Measurements from ENCODE around the gene ATOSB.
A peak's percentile ranks its signal among the peaks of the same experiment; 100 is the strongest.

ATOSB gene

DNA sequence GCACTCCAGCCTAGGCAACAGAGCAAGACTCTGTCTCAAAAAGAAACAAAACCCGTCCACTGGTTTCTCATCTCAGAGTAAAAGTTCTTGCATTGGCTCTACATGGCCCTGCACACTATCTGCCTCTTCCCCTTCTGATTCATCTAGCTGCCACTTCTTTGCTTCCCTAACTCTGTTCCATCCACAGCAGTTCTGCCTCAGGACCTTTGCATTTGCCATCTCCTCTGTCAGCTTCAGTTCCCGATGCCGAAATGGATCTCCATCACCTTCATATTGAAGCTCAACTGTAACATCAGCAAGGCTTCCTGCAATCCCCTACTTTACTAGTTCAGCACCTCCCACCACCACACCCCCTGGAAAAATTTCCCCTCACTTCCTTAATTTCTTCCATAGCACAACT, 18.1 kb downstream of the ATOSB start:
- Histone ChIP-seq H4K20me1 (ENCODE audit: insufficient read depth, low read length) (no peaks in the 10 kb centered on the region), H3K36me3 (replicated peaks; ENCODE audit: insufficient read depth, low read length) (0 out of 2 replicates have a peak, but pooled peaks cover 4% of the 10 kb centered on the region), H3K27ac (ENCODE audit: low read length) (no peak overlapping the region), H3K79me2 (ENCODE audit: low read length) (peaks cover 30% of the 10 kb centered on the region), H3K9me2 (replicated peaks; ENCODE audit: insufficient read depth, low read length) (no peaks in the 10 kb centered on the region), H3K4me2 (ENCODE audit: low read depth, low read length) (no peak overlapping the region), H3F3A (ENCODE audit: insufficient read depth, low read length) (peaks cover 8% of the 10 kb centered on the region; the same call in 1 of the 2 replicates), H3K9ac (ENCODE audit: low read length) (no peak overlapping the region), H2AFZ (ENCODE audit: low read length) (no peak overlapping the region), H3K27me3 (replicated peaks; ENCODE audit: insufficient read depth, low read length) (no peaks in the 10 kb centered on the region), H3K4me3 (ENCODE audit: low read length) (no peak overlapping the region), H3K4me1 (ENCODE audit: low read length) (peaks cover 12% of the 10 kb centered on the region), H3K9me3 (replicated peaks; ENCODE audit: insufficient read depth, low read length) (no peaks in the 10 kb centered on the region)
- TF ChIP-seq EZH2phosphoT487 (IDR thresholded peaks at IDR 0.05; ENCODE audit: low read length), result no peak
- no peak for DNase-seq

DNA sequence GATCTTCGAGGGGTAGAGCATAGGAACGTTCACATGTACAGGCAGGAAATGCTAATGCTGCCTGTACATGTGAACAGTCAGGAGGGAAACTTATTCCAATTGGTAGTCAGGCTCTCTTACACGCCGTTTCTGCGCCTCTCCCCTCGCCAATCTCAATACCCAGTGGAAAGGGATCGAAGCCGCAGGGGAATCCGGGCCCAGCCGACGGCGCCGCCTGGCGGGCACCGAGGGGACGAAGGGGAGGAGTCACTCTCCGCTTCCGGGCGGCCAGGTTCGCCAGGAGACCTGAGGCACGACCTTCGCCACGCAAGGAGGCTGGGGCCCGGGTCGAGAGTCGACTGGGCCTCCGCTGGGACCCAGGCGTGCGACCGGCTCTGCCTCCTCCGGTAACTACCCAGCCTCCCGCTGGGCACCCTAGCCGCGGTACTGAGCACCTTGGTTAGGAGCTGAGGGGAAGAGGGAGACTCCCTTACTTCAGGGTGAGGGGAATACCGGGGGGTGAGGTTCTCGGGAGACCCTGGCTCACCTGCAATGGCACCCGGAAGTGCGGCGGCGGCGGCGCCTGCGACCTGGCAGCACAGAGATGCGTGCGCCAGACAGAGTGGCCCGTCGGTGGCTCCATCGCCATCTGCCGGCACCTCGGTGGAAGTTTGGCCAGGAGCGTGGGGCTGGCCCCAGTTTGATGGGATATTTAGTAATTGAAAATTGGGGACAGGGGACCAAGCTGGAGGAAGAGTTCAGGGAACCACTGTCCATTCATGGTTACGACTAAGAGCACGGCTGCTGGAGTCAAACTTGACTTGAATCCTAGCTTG, 19.4 kb downstream of the ATOSB start, which contains the start of gene PIGO:
PIGO (minus strand) TSS at position 557 of the 815 bp plus-strand sequence. CDS start 1,026 bp downstream, outside the sequence.
- Histone ChIP-seq H3K9me3 (replicated peaks; ENCODE audit: insufficient read depth, low read length) (no peaks in the 10 kb centered on the region), H3F3A (ENCODE audit: insufficient read depth, low read length) (peaks cover 8% of the 10 kb centered on the region; the same call in 1 of the 2 replicates), H3K4me2 (ENCODE audit: low read depth, low read length) (peak within 1 kb of the TSS; percentile 86), H3K9me2 (replicated peaks; ENCODE audit: insufficient read depth, low read length) (no peaks in the 10 kb centered on the region), H3K9ac (ENCODE audit: low read length) (peak within 1 kb of the TSS; percentile 97), H3K79me2 (ENCODE audit: low read length) (peaks cover 17% of the 10 kb centered on the region), H3K4me1 (ENCODE audit: low read length) (peaks cover 6% of the 10 kb centered on the region; the same call in 1 of the 2 replicates), H3K27ac (ENCODE audit: low read length) (peak within 1 kb of the TSS; percentile 92), H3K36me3 (replicated peaks; ENCODE audit: insufficient read depth, low read length) (no peaks in the 10 kb centered on the region), H3K4me3 (ENCODE audit: low read length) (peak within 1 kb of the TSS; percentile 93), H2AFZ (ENCODE audit: low read length) (peak within 1 kb of the TSS; percentile 86), H4K20me1 (ENCODE audit: insufficient read depth, low read length) (no peaks in the 10 kb centered on the region), H3K27me3 (replicated peaks; ENCODE audit: insufficient read depth, low read length) (no peaks in the 10 kb centered on the region)
- peak; percentile 92 for DNase-seq
- TF ChIP-seq EZH2 (optimal IDR thresholded peaks at IDR 0.05; ENCODE audit: low read depth, low read length), result no peak
- TF ChIP-seq, protein P1, sequence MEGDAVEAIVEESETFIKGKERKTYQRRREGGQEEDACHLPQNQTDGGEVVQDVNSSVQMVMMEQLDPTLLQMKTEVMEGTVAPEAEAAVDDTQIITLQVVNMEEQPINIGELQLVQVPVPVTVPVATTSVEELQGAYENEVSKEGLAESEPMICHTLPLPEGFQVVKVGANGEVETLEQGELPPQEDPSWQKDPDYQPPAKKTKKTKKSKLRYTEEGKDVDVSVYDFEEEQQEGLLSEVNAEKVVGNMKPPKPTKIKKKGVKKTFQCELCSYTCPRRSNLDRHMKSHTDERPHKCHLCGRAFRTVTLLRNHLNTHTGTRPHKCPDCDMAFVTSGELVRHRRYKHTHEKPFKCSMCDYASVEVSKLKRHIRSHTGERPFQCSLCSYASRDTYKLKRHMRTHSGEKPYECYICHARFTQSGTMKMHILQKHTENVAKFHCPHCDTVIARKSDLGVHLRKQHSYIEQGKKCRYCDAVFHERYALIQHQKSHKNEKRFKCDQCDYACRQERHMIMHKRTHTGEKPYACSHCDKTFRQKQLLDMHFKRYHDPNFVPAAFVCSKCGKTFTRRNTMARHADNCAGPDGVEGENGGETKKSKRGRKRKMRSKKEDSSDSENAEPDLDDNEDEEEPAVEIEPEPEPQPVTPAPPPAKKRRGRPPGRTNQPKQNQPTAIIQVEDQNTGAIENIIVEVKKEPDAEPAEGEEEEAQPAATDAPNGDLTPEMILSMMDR (IDR thresholded peaks at IDR 0.05; ENCODE audit: low read length), result peak; percentile 61

DNA sequence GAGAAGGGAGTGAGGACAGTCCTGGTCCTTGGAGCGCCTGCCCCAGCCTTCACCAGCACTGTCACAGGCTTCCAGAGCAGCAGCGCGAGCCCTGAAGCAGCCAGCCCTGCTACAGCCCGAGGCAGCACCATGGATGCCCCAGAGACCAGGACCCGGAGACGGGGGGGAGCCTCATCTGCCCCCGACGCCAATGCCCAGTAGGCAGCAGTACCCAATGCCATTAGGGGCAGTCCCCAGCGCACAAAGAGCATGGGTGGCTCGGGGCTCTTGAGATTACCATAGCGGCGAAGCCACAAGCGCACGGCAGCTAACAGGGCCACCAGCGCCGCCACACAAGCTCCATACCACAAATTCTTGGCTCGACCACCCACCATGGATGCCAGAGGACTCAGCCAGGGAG, 24.1 kb downstream of the ATOSB start:
- Histone ChIP-seq H3K4me3 (ENCODE audit: low read length) (no peak overlapping the region), H3K9me2 (replicated peaks; ENCODE audit: insufficient read depth, low read length) (no peaks in the 10 kb centered on the region), H3K36me3 (replicated peaks; ENCODE audit: insufficient read depth, low read length) (no peaks in the 10 kb centered on the region), H2AFZ (ENCODE audit: low read length) (no peak overlapping the region), H3K4me1 (ENCODE audit: low read length) (0 out of 2 replicates have a peak, but pooled peaks cover 3% of the 10 kb centered on the region), H3K9ac (ENCODE audit: low read length) (no peak overlapping the region), H3K27me3 (replicated peaks; ENCODE audit: insufficient read depth, low read length) (no peaks in the 10 kb centered on the region), H4K20me1 (ENCODE audit: insufficient read depth, low read length) (no peaks in the 10 kb centered on the region), H3K27ac (ENCODE audit: low read length) (no peak overlapping the region), H3K9me3 (replicated peaks; ENCODE audit: insufficient read depth, low read length) (no peaks in the 10 kb centered on the region), H3F3A (ENCODE audit: insufficient read depth, low read length) (no peaks in the 10 kb centered on the region), H3K79me2 (ENCODE audit: low read length) (peaks cover 11% of the 10 kb centered on the region; the same call in 1 of the 2 replicates), H3K4me2 (ENCODE audit: low read depth, low read length) (no peak overlapping the region)
- DNase-seq, result no peak
- TF ChIP-seq, protein P1 (IDR thresholded peaks at IDR 0.05; ENCODE audit: low read length), result no peak
- TF ChIP-seq EZH2phosphoT487 (IDR thresholded peaks at IDR 0.05; ENCODE audit: low read length) (no peak), EZH2 (optimal IDR thresholded peaks at IDR 0.05; ENCODE audit: low read depth, low read length) (no peak)

DNA sequence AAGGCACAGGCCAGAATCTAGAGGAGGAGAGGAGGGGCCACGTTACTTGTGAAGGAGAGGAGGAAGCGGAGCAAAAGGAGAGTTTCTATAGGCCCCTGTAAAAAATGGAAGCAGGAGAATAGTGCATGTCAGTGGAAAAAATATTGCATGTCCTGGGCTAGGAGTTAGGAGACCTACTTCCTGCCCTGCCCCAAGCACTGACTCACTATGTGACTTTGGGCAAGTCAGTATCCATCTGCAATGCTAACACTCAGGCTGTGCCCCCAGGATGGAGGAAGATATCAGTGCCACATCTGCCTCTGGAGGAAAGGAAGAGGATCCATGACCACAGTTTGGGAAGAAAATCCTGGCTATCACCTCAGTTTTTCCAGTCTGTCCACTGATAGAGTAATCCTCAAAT, 26.2 kb downstream of the ATOSB start:
- Histone ChIP-seq H2AFZ (ENCODE audit: low read length) (no peak overlapping the region), H3K9ac (ENCODE audit: low read length) (no peak overlapping the region), H3K79me2 (ENCODE audit: low read length) (no peaks in the 10 kb centered on the region), H3F3A (ENCODE audit: insufficient read depth, low read length) (peaks cover 4% of the 10 kb centered on the region; the same call in 1 of the 2 replicates), H3K9me2 (replicated peaks; ENCODE audit: insufficient read depth, low read length) (no peaks in the 10 kb centered on the region), H3K9me3 (replicated peaks; ENCODE audit: insufficient read depth, low read length) (no peaks in the 10 kb centered on the region), H3K36me3 (replicated peaks; ENCODE audit: insufficient read depth, low read length) (no peaks in the 10 kb centered on the region), H3K27me3 (replicated peaks; ENCODE audit: insufficient read depth, low read length) (no peaks in the 10 kb centered on the region), H3K4me2 (ENCODE audit: low read depth, low read length) (no peak overlapping the region), H3K4me1 (ENCODE audit: low read length) (no peaks in the 10 kb centered on the region), H3K4me3 (ENCODE audit: low read length) (no peak overlapping the region), H3K27ac (ENCODE audit: low read length) (no peak overlapping the region), H4K20me1 (ENCODE audit: insufficient read depth, low read length) (no peaks in the 10 kb centered on the region)
- DNase-seq, result no peak
- no peak for TF ChIP-seq EZH2phosphoT487 (IDR thresholded peaks at IDR 0.05; ENCODE audit: low read length)
- TF ChIP-seq EZH2 (optimal IDR thresholded peaks at IDR 0.05; ENCODE audit: low read depth, low read length), result no peak
